Stimulated activated CD8-positive, alpha-beta memory T cell treated with anti-CD3 and anti-CD28 coated beads, Interleukin-7, amount 100 ng/mL, for 4 hours (primary cell): ENCODE results near the gene FRS3.
"Not testable (repeated sequence)": the region's sequence is repeated elsewhere in the genome, so short reads cannot be mapped to it uniquely, and the experiment has no call there.

Experiments used
- DNase-seq, 2 donors: peaks; one replicate each; pipeline ENCODE4 v3.0.0-alpha.2; 2020; ENCODE audit warnings: low read depth in 2 of 2

Gene FRS3, protein sequence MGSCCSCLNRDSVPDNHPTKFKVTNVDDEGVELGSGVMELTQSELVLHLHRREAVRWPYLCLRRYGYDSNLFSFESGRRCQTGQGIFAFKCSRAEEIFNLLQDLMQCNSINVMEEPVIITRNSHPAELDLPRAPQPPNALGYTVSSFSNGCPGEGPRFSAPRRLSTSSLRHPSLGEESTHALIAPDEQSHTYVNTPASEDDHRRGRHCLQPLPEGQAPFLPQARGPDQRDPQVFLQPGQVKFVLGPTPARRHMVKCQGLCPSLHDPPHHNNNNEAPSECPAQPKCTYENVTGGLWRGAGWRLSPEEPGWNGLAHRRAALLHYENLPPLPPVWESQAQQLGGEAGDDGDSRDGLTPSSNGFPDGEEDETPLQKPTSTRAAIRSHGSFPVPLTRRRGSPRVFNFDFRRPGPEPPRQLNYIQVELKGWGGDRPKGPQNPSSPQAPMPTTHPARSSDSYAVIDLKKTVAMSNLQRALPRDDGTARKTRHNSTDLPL

DNA sequence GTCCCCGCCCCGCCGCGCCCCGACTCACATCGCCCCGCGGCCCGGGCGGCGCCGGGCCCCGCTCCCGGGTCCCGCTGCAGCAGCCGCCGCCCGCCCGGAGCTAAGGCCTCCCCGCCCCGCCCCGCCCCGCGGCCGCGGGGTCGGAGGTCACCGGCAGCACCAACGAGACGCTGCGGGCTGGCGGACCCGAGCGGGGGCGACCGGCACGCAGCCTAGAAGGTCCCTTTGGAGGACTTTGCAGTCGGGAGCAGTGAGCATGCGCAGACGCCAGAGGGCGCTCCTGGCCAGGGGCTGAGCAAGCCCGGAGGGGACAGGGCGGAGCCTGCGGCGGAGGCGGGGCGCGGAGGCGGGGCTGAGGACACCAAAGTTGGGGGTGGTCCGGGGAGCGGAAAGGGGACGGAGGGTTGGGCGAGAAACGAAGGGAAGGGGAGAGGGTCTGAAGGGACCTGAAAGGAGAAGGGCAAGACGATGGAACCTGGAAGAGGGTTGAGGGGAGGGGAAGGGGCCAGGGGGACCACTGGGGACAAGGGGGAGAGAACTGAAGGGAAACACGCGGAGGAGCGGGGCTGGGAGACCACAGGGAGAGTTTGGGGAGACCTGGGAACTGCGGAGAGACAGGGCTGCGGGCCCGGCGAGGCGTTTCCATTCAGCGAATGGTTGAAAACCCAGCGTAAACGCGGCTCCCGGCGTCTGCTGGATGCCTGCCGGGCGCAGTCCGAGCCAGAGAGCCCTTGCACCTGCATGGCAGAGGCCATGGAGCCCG, at the start of gene FRS3:
FRS3 (minus strand) TSS at position 113 of the 763 bp plus-strand sequence. CDS start 2,913 bp downstream, outside the sequence.
- DNase-seq = peak; percentile 98

DNA sequence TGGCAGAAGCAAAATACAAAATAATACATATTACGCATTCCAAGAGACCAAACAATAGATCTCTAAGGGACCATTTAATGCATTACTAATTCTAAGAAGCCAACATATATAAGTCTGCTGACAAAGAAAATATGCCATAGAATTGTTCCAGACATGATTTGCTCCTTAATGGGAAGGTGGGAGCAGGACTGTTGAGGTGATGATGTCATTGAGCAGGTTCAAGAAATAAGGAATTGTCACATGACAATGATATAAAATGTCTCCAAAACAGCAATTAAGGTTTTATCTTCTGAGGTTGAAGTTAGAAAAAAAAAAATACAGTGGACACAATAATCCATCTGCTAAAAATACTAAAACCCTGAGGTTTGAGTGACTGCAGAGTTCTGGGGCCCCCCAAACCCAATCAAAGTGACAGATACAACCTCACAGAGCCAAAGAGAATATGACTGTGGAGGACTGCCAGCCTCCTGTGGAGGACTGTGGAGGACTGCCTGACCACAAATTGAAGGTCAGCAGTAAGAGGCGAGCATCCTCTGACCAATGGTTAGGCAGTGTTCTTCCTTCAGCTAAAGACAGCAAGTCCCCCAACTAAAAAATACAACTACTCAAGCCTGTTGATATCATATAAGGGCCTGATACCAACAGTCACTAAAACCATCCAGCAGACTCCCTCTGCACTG, 46.8 kb upstream of the FRS3 start:
- no peak for DNase-seq

DNA sequence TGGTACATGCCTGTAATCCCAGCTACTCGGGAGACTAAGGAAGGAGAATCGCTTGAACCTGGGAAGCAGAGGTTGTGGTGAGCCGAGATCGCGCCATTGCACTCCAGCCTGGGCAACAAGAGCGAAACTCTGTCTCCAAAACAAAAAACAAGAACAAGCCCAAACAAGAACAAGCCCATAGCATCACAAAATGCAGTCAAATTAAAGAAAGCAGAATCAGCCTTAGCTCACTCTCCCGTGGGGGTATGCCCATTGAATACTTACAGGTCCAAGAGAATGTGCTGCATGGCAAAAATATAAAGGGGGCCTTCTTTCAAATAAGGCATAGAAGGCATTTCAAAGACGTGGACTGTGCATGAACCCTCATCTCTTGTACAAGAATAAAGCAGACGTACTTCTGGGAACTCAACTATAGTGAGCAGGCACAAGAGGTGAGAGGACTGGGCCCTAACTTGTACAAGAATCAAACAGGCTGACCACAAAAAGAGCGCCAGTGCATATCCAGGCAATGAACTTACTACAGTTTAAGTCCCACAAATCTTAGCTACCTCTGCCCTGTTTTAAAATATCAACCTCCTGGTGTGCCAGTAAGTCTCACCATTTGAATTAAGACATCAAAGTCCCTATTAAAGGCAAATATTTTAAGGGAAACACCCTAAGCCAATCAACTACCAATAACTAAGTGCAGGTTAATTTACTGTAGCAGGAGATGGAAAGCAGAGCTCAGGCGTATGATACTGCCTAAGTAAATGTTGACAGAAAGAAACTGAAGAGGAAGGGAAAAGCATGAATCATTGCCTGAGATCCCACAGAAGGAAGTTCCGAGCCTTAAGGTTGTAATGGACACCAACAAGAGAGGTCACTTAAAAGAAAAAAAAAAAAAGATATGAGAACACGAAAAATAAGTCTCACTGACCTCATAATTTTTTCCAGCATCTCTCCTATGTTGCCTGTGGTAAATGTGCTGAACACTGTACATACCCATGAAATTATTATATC, 45.2 kb upstream of the FRS3 start:
- no peak for DNase-seq

DNA sequence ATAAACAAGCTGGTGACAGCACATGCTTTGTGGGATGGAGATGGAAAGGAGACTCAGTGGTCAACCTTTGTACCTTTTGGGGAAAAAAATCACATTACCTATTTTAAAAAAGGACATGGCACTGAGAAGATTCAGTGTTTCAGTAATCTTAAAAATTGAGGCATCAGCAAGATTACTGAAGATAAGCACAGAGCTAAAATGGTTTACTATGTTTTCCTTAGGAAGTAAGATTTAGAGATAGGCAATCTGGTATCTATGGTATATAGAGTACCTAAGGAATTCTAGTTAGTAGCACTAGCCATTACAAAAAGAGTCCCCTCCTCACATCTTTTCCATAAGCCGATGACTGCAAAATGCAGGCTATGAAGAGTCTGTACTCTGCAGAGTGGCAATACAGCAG, 43.5 kb upstream of the FRS3 start:
- no peak for DNase-seq

DNA sequence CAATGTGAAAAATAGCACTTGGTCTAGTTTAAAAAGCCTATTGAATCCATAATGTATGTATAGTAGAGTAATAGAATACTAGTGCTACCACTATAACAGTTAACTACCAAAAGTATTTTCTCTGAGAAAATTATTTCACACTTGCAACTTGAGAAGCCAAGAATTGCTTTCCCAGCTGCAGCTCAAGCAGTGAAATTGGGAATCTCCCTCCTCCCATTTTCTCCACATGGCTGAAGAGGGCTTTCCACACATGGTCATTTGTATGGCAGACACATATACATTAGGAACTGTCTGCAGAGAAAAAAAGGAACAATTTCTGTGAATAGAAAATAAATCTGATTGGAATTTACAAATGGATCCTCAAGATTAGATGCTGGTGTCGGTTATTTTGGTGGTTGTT, 42.3 kb upstream of the FRS3 start:
- no peak for DNase-seq

DNA sequence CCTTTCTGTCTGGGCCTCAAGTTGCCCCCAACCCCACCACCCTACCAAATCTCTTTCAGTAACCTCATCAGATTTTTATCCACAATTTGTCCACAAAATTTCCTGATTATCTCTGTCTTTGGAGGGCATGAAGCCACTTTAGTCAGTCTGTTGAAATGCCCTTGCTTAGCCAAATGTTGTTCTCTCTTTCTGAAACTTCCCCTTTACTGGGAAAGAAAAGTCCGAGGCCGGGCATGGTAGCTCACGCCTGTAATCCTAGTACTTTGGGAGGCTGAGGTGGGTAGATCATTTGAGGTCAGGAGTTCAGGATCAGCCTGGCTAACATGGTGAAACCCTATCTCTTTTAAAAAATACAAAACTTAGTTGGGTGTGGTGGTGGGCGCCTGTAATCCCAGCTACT, 41.6 kb upstream of the FRS3 start:
- no peak for DNase-seq

DNA sequence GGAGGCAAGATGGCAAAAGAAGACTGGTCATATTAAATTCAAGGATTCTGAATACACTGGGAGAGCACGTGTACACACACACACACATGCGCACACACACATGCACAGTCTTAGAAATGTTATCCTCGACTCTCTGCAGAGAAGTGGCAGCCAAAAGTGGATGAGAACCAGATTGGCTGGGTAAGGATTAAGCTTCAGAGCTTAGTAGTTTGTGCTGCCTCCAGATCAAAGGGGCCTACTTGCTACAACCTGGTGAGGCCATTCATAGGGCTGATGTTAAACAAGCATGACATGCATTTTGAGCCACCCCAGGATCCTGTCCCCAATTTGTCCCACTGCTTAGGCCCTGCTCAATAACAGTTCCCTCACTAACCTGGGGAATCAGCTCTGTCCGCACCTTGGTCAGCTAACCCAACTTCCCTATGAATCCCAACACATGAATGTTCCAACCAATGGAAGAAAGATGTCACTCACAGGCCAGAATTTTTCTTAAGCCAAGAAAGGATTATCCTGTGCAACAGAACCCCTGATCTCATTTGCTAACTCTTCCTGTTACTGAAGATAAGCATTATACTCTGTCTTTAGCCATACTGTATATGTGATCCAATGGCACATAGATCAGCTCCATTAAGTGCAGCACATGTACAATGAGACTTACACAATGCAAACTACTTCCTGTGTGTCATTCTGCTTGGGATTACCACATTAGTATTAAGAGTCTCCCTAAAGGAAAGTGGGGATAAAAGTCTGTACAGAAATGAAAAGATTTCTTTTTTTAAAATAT, 38.8 kb upstream of the FRS3 start:
- no peak for DNase-seq

DNA sequence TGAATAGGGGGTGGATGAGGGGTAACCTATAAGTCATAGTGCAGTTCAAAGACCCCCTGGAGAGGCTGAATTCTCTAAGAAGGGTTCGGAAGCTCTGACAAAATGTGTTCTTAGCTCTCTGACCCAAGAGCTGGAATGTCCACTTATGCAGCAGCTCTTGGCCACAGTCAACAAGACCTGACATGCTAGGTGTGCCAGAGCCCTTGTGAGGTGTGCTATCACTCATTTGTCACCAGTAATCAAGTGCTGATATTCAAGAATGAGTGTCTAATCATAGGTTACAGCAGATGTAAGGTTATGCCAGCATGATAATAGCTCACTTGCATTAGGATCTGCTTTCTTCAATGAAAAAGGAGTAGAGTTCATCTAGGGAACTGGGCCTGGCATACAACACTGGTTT, 35.9 kb upstream of the FRS3 start:
- DNase-seq = no peak

DNA sequence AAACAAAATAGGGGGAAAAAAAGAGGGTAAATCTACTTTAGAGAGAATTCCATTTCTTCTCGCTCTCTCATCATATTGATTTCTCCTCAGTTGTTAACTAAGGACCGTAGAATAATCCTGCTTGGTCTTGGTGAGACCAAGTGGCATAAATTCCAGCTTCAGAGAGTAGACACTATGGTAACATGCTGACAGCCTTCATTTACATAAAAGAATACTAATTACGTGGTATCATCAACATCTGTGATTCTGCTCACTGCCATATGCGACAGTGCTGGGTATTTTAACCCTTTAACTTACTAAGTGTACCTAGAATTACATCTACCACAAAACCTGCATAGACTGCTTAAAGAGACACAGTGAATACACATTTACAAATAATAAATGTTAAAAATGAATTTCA, 34.9 kb upstream of the FRS3 start:
- no peak for DNase-seq

DNA sequence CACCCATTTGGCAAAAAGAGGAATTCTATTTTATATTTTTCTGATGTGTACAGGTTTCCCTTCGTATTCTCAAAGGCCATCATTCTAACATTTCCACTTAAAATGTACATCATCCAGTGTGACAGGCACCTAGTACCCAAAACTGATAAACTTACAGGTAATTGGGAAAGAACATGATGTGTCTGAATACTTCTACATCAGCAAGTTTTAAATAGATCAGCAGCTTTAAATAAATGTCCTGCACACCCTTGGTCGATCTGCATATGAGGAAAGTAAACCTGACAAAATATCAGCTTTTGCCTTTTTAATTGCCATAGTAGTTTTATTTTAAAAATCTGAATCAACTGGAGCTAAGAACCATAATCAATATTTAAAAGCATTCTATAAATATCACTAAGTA, 34.3 kb upstream of the FRS3 start:
- no peak for DNase-seq

DNA sequence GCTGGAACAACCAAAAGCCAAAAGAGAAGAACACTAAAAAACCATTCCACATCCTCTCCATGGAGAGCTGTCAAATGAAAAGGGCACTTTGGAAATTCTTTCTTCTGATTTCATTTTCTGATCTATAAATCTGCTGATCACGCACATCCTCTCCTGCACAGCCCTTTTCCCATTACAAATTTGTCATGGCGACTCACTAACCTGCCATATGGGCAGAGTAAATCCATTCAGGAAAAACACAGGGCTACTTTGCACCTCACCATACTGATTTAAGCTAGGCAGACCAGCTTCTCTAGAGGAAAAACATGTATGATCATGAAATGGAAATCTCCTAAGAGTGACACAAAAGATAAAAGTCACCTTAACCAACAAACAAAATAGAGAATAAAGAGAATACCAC, 33.8 kb upstream of the FRS3 start:
- no peak for DNase-seq

DNA sequence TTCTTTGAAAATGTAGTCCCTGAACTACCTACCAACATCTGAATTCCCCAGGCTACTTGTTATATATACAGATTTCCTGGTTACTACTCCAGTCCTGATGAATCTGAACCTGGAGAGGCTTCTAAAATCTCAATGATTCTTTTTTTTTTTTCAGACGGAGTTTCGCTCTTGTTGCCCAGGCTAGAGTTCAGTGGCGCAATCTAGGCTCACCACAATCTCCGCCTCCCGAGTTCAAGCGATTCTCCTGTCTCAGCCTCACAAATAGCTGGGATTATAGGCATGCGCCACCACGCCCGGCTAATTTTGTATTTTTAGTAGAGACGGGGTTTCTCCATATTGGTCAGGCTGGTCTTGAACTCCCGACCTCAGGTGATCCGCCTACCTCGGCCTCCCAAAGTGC, 32.2 kb upstream of the FRS3 start:
- not testable (repeated sequence) for DNase-seq

DNA sequence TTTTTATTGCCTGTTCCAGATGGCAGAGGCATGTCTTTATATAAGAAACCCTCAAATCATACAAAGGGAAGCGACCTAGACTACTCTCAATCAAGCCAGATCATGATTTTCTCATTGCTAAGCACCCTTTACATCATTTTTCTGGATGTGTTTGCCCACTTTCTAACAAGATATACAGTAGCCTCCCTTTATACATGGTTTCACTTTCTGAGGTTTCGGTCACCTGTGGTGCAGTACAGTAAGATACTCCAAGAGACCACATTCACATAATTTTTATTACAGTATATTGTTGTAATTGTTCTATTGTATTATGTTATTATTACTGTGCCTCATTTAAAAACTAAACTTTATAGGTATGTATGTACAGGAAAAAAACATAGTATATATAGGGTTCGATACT, 31.4 kb upstream of the FRS3 start:
- no peak for DNase-seq

DNA sequence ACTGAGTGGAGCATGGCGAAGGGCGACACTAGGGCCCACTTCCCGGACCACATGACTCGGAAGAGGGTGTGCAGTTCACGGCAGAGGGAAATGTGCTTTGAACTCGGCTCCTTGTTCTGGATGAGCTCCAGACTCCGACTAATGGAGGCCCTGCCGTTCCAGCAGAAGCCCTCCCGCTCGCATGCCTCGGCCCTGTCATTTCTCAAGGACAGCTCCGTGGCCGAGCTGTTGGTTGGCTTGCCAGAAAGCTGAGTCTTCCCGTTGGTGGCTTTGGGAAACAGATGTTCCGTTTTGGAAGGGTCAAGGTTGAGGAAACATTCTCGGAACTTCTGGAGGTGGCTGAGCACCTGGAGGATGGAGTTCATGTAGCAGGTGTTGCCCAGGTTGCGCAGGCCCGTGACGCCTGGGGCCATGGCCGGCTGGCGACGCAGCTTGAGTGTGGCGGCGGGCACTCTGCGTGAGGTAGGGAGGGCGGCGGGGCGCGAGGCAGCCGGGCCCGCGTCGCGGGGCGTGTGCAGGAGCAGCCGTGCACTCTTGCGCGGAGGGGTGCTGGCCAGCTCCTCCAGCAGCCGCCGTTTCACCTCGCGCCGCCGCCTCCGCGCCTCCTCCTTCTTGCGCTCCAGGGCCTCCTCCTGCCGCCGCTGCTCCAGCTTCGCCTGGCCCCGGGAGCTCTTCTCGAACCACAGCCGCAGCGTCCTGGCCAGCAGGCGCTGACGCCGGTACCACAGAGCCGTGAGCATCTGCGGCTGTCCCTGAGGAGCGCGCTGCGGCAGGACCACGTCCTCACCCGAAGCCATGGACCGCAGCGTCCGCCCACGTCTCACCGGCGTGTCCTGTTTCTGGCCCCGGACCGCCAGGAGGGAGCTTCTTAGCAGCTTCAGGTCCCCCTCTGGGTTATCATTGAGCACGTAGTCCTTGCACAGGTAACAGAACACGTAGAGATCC, 26.4 kb upstream of the FRS3 start:
- no peak for DNase-seq

DNA sequence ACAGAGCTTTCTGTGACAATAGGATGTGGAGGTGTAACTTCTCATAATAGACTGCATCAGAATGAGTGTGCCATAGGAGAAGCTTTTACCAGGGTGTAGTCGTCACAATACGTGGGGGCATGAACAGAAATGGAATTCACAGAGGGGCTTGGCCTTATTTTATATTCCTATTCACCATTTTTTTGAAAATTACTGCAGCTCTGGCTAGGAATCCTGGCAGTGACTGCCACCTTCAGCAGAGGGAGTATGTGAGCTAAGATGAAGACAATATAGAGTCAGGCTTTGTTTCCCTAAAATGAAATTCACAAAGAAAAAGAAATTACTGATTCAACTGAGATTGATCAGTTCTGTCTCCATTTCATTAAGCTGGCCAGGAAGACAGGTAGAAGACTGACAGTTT, 21.7 kb upstream of the FRS3 start:
- DNase-seq = no peak

DNA sequence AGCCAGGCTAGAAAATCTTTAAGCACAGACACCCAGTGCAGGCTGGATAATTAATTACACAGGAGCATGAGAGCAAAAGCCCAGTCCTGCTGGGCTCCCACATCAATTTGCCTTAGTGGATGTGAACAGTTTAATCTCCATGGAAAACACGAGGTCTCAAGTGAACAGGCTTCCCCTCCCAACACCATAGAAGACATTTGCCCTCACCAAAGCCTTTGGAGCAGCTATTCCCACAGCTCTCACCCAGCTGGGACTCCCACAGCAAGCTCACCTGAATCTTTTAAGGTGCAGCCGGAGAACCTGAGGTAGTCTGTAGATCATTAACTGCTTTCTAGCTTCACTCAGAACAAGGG, 19.8 kb upstream of the FRS3 start:
- DNase-seq = no peak

DNA sequence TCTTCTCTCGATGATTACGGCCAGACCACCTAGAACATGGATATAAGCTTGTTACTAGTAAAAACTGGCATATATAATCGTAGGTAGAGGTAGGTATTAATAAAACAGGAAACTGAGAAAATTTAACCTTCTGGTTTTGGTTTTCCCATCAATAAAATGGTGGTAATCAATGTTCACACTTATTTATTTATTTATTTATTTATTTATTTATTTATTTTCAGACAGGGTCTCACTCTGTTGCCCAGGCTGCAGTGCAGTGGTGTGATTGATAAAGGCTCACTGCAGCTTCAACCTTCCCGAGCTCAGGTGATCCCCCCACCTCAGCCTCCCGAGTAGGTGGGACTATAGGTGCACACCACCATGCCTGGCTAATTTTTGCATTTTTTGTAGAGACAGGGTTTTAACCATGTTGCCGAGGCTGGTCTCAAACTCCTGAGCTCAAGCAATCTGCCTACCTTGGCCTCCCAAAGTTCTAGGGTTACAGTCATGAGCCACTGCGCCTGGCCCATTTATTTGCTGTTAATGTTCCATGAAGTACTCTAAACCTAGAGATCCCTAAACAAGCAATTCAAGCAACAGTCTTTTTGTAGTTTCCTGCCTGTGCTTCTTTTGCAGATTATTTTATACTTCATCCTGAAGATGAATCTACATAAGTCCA, 19.3 kb upstream of the FRS3 start:
- no peak for DNase-seq

DNA sequence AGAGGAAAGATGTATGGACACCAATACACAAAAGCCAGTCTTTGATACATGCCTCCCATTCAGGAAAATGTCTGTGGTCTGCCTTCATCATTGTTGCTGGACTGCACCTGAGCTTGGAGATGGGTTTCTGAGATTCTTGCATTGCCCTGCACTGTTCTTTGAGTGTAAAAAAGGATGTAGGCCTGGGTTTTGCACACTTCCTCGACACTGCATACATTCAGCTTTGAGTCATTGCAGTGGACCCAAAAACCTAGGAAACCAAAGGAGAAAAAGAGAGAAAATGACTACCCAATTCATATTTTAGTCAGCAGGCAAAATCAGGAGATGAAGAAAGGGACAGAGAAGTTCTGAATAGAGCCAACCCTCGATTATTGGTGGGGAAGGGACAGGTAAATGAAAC, 16.8 kb upstream of the FRS3 start:
- DNase-seq = no peak

DNA sequence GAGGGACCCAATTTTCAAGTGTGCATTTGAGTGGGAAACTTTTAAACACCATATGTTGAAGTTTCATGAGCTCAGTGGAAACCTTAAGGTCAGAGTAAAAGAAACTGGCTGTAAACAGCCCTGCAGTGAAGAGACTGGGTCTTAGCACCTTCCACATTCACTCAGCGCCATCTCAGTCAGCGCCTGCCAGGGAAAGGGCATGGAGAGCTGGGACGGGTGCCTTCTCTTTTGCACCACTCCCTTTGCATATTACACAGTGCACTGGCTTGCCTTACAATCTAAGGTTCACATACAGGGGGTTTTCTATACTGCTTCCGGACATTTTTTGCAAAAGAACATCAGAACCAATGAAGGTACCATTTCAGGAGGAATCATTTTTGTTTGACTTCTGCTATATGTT, 12.3 kb upstream of the FRS3 start:
- no peak for DNase-seq
